ENCODE data around the gene SETBP1. TPM values are rescaled to one million over a fixed set of nuclear protein-coding genes. Genes with fewer than 3 reads are reported as not detected.

Gene SETBP1
- total and polyA plus RNA-seq, 5 experiments from 2014 or later, result 0.16 to 1.6 (median 1.6) TPM; not detected in 2

- Mint-ChIP-seq H3K9me3 (no peaks in the 10 kb centered on the region), H3K4me3 (no peak overlapping the region), H3K36me3 (no peaks in the 10 kb centered on the region), H3K27ac (no peak overlapping the region), H3K27me3 (peaks cover 0 to 3% (median 0%) of the 10 kb centered on the region in 5 donors), H3K4me1 (no peaks in the 10 kb centered on the region)
- ATAC-seq, result no peak
- POLR2A ChIA-PET, result no interaction called here
- DNase-seq, result no peak
Measured at GRCh38 chr18:44655435-44655834, 25.3 kb upstream of the SETBP1 start.

- Mint-ChIP-seq H3K27me3 (peaks cover 0 to 5% (median 3%) of the 10 kb centered on the region in 5 donors), H3K36me3 (no peaks in the 10 kb centered on the region), H3K9me3 (no peaks in the 10 kb centered on the region), H3K4me3 (no peak overlapping the region), H3K27ac (no peak overlapping the region), H3K4me1 (peaks cover 0 to 3% (median 0%) of the 10 kb centered on the region in 4 donors)
- POLR2A ChIA-PET, result no interaction called here
- no peak for ATAC-seq
- no peak for DNase-seq
Measured at GRCh38 chr18:44659771-44660170, 20.9 kb upstream of the SETBP1 start.

- H3K4me1 Mint-ChIP-seq, result peaks cover 0 to 2% (median 0%) of the 10 kb centered on the region in 4 donors
- no peak for DNase-seq
- no peaks in the 10 kb centered on the region for H3K9me3 Mint-ChIP-seq
- peaks cover 0 to 13% (median 2%) of the 10 kb centered on the region in 5 donors for H3K27me3 Mint-ChIP-seq
- no peak overlapping the region for H3K27ac Mint-ChIP-seq
- ATAC-seq, result no peak
- POLR2A ChIA-PET, result no interaction called here
- no peaks in the 10 kb centered on the region for H3K36me3 Mint-ChIP-seq
- no peak overlapping the region for H3K4me3 Mint-ChIP-seq
Measured at GRCh38 chr18:44668270-44668975, 12.3 kb upstream of the SETBP1 start.

GRCh38 chr18:44671914-44672313, 8.8 kb upstream of the SETBP1 start:
- ATAC-seq (no peak), DNase-seq (no peak)
- peaks cover 4 to 30% (median 15%) of the 10 kb centered on the region in 5 donors for H3K27me3 Mint-ChIP-seq
- no peaks in the 10 kb centered on the region for H3K36me3 Mint-ChIP-seq
- H3K4me1 Mint-ChIP-seq, result no peaks in the 10 kb centered on the region
- H3K9me3 Mint-ChIP-seq, result no peaks in the 10 kb centered on the region
- POLR2A ChIA-PET, result no interaction called here
- no peak overlapping the region for H3K27ac Mint-ChIP-seq
- H3K4me3 Mint-ChIP-seq, result no peak overlapping the region

GRCh38 chr18:44672506-44672905, 8.2 kb upstream of the SETBP1 start:
- Mint-ChIP-seq H3K4me1 (no peaks in the 10 kb centered on the region), H3K27ac (peak overlapping the region in 1 of 10 donors; percentile 35), H3K27me3 (peaks cover 5 to 35% (median 16%) of the 10 kb centered on the region in 5 donors), H3K36me3 (no peaks in the 10 kb centered on the region), H3K4me3 (no peak overlapping the region), H3K9me3 (no peaks in the 10 kb centered on the region)
- no peak for ATAC-seq
- DNase-seq, result no peak
- POLR2A ChIA-PET, result no interaction called here

GRCh38 chr18:44673256-44673880, 7.3 kb upstream of the SETBP1 start:
- peaks cover 13 to 43% (median 21%) of the 10 kb centered on the region in 5 donors for H3K27me3 Mint-ChIP-seq
- POLR2A ChIA-PET, result no interaction called here

GRCh38 chr18:44677933-44678332, 2.8 kb upstream of the SETBP1 start:
- H3K27me3 Mint-ChIP-seq, result peaks cover 18 to 50% (median 24%) of the 10 kb centered on the region in 5 donors
- no peaks in the 10 kb centered on the region for H3K9me3 Mint-ChIP-seq
- H3K4me3 Mint-ChIP-seq, result peak overlapping the region in 8 of 10 donors; percentile 24 to 71 (median 48)
- H3K36me3 Mint-ChIP-seq, result no peaks in the 10 kb centered on the region
- ATAC-seq, result no peak
- DNase-seq, result no peak
- H3K4me1 Mint-ChIP-seq, result peaks cover 9 to 11% (median 10%) of the 10 kb centered on the region in 4 donors
- POLR2A ChIA-PET, result no interaction called here
- H3K27ac Mint-ChIP-seq, result no peak overlapping the region

More at GRCh38 chr18:44673256-44673880, 7.3 kb upstream of the SETBP1 start:
- Mint-ChIP-seq H3K36me3 (no peaks in the 10 kb centered on the region), H3K27ac (no peak overlapping the region), H3K4me3 (no peak overlapping the region), H3K4me1 (peaks cover 0 to 7% (median under 1%) of the 10 kb centered on the region in 4 donors), H3K9me3 (no peaks in the 10 kb centered on the region)
- no peak for DNase-seq
- no peak for ATAC-seq

GRCh38 chr18:44678725-44679055, 2.0 kb upstream of the SETBP1 start:
- Mint-ChIP-seq H3K27ac (no peak overlapping the region), H3K27me3 (peaks cover 18 to 46% (median 24%) of the 10 kb centered on the region in 5 donors), H3K36me3 (no peaks in the 10 kb centered on the region), H3K4me3 (peak overlapping the region in 9 of 10 donors; percentile 24 to 71 (median 62)), H3K9me3 (no peaks in the 10 kb centered on the region), H3K4me1 (peaks cover 9 to 11% (median 10%) of the 10 kb centered on the region in 4 donors)
- ATAC-seq (no peak), DNase-seq (no peak)
- POLR2A ChIA-PET, result interaction anchor here (1.2 kb wide), 1 partner anchor 81 kb away, joined by 3 read pairs; no protein-coding TSS in a partner anchor

- H3K27me3 Mint-ChIP-seq, result peaks cover 18 to 40% (median 24%) of the 10 kb centered on the region in 5 donors
- peak overlapping the region in 9 of 10 donors; percentile 33 to 84 (median 67) for H3K4me3 Mint-ChIP-seq
- peak; percentile 75 to 87 for ATAC-seq
- peaks cover 9 to 11% (median 10%) of the 10 kb centered on the region in 4 donors for H3K4me1 Mint-ChIP-seq
- no peak overlapping the region for H3K27ac Mint-ChIP-seq
- no peaks in the 10 kb centered on the region for H3K9me3 Mint-ChIP-seq
- POLR2A ChIA-PET, result interaction anchor here (0.6 to 1.2 kb wide), 3 partner anchors 81 to 533 kb away, joined by 3 to 6 read pairs (median 3); no protein-coding TSS in a partner anchor
- peak in 6 of 10 donors; percentile 2 to 52 (median 26) for DNase-seq
- H3K36me3 Mint-ChIP-seq, result no peaks in the 10 kb centered on the region
Measured at GRCh38 chr18:44679056-44679913, 1.4 kb upstream of the SETBP1 start.

- DNase-seq, result peak in 1 of 10 donors; percentile 13
- H3K27me3 Mint-ChIP-seq, result peaks cover 18 to 34% (median 24%) of the 10 kb centered on the region in 5 donors
- ATAC-seq, result no peak
- H3K27ac Mint-ChIP-seq, result peak overlapping the region in 1 of 10 donors; percentile 79
- no peaks in the 10 kb centered on the region for H3K36me3 Mint-ChIP-seq
- peaks cover 9 to 11% (median 10%) of the 10 kb centered on the region in 4 donors for H3K4me1 Mint-ChIP-seq
- POLR2A ChIA-PET, result interaction anchor here (0.6 to 0.7 kb wide), 2 partner anchors 169 to 534 kb away, joined by 3 to 6 read pairs; no protein-coding TSS in a partner anchor
- H3K9me3 Mint-ChIP-seq, result no peaks in the 10 kb centered on the region
- H3K4me3 Mint-ChIP-seq, result peak overlapping the region in 9 of 10 donors; percentile 61 to 89 (median 82)
Measured at GRCh38 chr18:44679914-44680272, 795 bp upstream of the SETBP1 start.

- POLR2A ChIA-PET, result no interaction called here
- Mint-ChIP-seq H3K27ac (peak overlapping the region in 2 of 10 donors; percentile 27 to 61), H3K36me3 (no peaks in the 10 kb centered on the region), H3K4me1 (peaks cover 9 to 14% (median 10%) of the 10 kb centered on the region in 4 donors), H3K4me3 (peak overlapping the region in 6 of 10 donors; percentile 70 to 87 (median 85)), H3K27me3 (peaks cover 19 to 35% (median 25%) of the 10 kb centered on the region in 5 donors), H3K9me3 (no peaks in the 10 kb centered on the region)
- no peak for ATAC-seq
- DNase-seq, result no peak
Measured at GRCh38 chr18:44681076-44681970, 635 bp downstream of the SETBP1 start.
